Activated naive CD8-positive, alpha-beta T cell treated with anti-CD3 and anti-CD28 coated beads, Interleukin-2, amount 50 U/mL, for 16 hours (primary cell): ENCODE measurements around the gene ITPRIP.

Source experiments
- DNase-seq: peaks from one replicate; pipeline ENCODE4 v3.0.0-alpha.2; 2020; ENCODE audit warnings: low read depth, low spot score

ITPRIP gene

GRCh38 chr10:104337985-104338735 lies at the start of gene ITPRIP:
Gene ITPRIP, minus strand, starts transcription at chr10:104338465. Its CDS starts 22,414 bp downstream, at chr10:104316051.
- DNase-seq: peak; percentile 25

- no peak for DNase-seq
Measured at GRCh38 chr10:104387130-104387888, 49.0 kb upstream of the ITPRIP start.

GRCh38 chr10:104380336-104380735 lies 42.1 kb upstream of the ITPRIP start:
- DNase-seq: no peak

- DNase-seq: no peak
Measured at GRCh38 chr10:104376784-104377300, 38.6 kb upstream of the ITPRIP start.

GRCh38 chr10:104374591-104374990 lies 36.3 kb upstream of the ITPRIP start:
- DNase-seq: no peak

GRCh38 chr10:104371753-104372152 lies 33.5 kb upstream of the ITPRIP start:
- DNase-seq: no peak

GRCh38 chr10:104368381-104368780 lies 30.1 kb upstream of the ITPRIP start:
- DNase-seq: no peak

GRCh38 chr10:104367904-104368303 lies 29.6 kb upstream of the ITPRIP start:
- DNase-seq: no peak

- no peak for DNase-seq
Measured at GRCh38 chr10:104359811-104360210, 21.5 kb upstream of the ITPRIP start.

- DNase-seq: peak; percentile 61
Measured at GRCh38 chr10:104353325-104354048, 15.2 kb upstream of the ITPRIP start, which contains the start of gene CFAP58. Gene CFAP58, plus strand, starts transcription at chr10:104353833. Its CDS starts 65 bp downstream, at chr10:104353898.

- DNase-seq: no peak
Measured at GRCh38 chr10:104351919-104352318, 13.7 kb upstream of the ITPRIP start.

GRCh38 chr10:104351061-104351702 lies 12.9 kb upstream of the ITPRIP start:
- no peak for DNase-seq

- no peak for DNase-seq
Measured at GRCh38 chr10:104350127-104350635, 11.9 kb upstream of the ITPRIP start.

- DNase-seq: no peak
Measured at GRCh38 chr10:104349623-104350126, 11.4 kb upstream of the ITPRIP start.

- DNase-seq: no peak
Measured at GRCh38 chr10:104348601-104349000, 10.3 kb upstream of the ITPRIP start.

- DNase-seq: no peak
Measured at GRCh38 chr10:104347295-104348045, 9.2 kb upstream of the ITPRIP start.

GRCh38 chr10:104345941-104346340 lies 7.7 kb upstream of the ITPRIP start:
- DNase-seq: no peak

GRCh38 chr10:104345515-104345914 lies 7.2 kb upstream of the ITPRIP start:
- no peak for DNase-seq

- DNase-seq: no peak
Measured at GRCh38 chr10:104344219-104344618, 6.0 kb upstream of the ITPRIP start.

GRCh38 chr10:104342941-104343411 lies 4.7 kb upstream of the ITPRIP start:
- no peak for DNase-seq
